Colonic mucosa (tissue), 4 donors: ENCODE measurements around the gene CFAP74. TPM values are rescaled to one million over a fixed set of nuclear protein-coding genes. Genes with fewer than 3 reads are reported as not detected.

ENCODE experiments used
- DNase-seq: peaks from one replicate; pipeline ENCODE4 v3.0.0-alpha.2; 2020
- H3K27ac ChIP-seq: fragments of 200-600 bp; one replicate; pipeline ENCODE4 v1.8.0; 2021
- H3K27me3 ChIP-seq: fragments of 200-600 bp; one replicate; pipeline ENCODE4 v1.8.0; 2021
- H3K36me3 ChIP-seq: fragments of 200-600 bp; one replicate; pipeline ENCODE4 v1.8.0; 2021
- H3K4me1 ChIP-seq: fragments of 200-600 bp; one replicate; pipeline ENCODE4 v1.8.0; 2021; ENCODE audit warnings: mild to moderate bottlenecking
- H3K4me3 ChIP-seq: fragments of 200-600 bp; one replicate; pipeline ENCODE4 v1.8.0; 2021
- H3K9ac ChIP-seq, 2 donors: one replicate each; pipeline ENCODE4 v1.7.0; 2013; ENCODE audit warnings: control low read depth in 2 of 2, low read depth in 2 of 2, low read length in 2 of 2
- H3K9me3 ChIP-seq: fragments of 200-600 bp; one replicate; pipeline ENCODE4 v1.8.0; 2021
- intact Hi-C: fragments of 100-400 bp; cut with DNase I; formaldehyde crosslinking; loops from one replicate; pipeline ENCODE4 v1.14.1; 2022
- total RNA-seq, 2 donors: library from RNA; stranded (reverse); fragmentation: NEBNext Ultra II Directional in 1 of 2; extraction: Animal tissue kit (Norgen Biotek cat#: 25700) in 1 of 2; gene quantifications; one replicate each; pipeline ENCODE4 v1.2.1, GENCODE V29; 2021
- TF ChIP-seq, protein P1 (sequence below): fragments of 200-600 bp; IDR thresholded peaks from one replicate; pipeline ENCODE4 v1.8.0; 2022; ENCODE audit warnings: antibody characterized with exemption, mild to moderate bottlenecking
- donor health status: healthy.
- donor health status: DM: no; HTN: no; CAD: no.
- donor health status: DM: no; HTN: no; CAD: no.

Gene CFAP74
- total RNA-seq, 2 donors from 2014 or later, result 0.10 to 0.16 TPM

DNA sequence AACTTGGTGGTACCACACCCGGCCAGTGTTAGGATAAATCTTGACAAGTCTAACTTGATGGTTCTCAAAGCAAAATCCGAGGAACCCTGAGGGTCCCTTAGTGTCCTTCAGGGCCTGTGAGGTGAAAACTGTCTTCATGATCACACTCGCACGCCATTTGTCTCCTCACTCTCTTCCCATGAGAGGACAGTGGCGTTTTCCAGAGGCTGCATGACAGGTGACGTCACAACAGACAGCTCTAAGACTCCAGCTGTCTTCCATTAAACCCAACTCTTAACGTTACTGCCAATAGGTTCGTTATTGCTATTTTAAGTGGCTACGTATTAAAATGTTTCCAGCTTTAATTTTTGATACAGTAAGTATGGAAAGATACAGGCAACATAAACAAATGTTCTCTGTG lies 13.8 kb downstream of the CFAP74 start:
- Histone ChIP-seq H3K27me3 (no peaks in the 10 kb centered on the region), H3K36me3 (no peaks in the 10 kb centered on the region), H3K9ac (no peak overlapping the region)

GRCh38 chr1:1989102-1989542 lies 14.5 kb downstream of the CFAP74 start:
- Histone ChIP-seq H3K9ac (no peak overlapping the region), H3K27ac (no peak overlapping the region), H3K4me1 (no peaks in the 10 kb centered on the region), H3K36me3 (no peaks in the 10 kb centered on the region), H3K4me3 (no peak overlapping the region), H3K9me3 (no peaks in the 10 kb centered on the region), H3K27me3 (no peaks in the 10 kb centered on the region)
- intact Hi-C loops, result no loop called here
- no peak for DNase-seq
- TF ChIP-seq, protein P1, sequence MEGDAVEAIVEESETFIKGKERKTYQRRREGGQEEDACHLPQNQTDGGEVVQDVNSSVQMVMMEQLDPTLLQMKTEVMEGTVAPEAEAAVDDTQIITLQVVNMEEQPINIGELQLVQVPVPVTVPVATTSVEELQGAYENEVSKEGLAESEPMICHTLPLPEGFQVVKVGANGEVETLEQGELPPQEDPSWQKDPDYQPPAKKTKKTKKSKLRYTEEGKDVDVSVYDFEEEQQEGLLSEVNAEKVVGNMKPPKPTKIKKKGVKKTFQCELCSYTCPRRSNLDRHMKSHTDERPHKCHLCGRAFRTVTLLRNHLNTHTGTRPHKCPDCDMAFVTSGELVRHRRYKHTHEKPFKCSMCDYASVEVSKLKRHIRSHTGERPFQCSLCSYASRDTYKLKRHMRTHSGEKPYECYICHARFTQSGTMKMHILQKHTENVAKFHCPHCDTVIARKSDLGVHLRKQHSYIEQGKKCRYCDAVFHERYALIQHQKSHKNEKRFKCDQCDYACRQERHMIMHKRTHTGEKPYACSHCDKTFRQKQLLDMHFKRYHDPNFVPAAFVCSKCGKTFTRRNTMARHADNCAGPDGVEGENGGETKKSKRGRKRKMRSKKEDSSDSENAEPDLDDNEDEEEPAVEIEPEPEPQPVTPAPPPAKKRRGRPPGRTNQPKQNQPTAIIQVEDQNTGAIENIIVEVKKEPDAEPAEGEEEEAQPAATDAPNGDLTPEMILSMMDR, result no peak

More for the DNA sequence above, 13.8 kb downstream of the CFAP74 start:
- TF ChIP-seq, protein P1, result no peak
- Histone ChIP-seq H3K9me3 (no peaks in the 10 kb centered on the region), H3K27ac (no peak overlapping the region), H3K4me1 (no peaks in the 10 kb centered on the region), H3K4me3 (no peak overlapping the region)
- no peak for DNase-seq
- intact Hi-C loops, result no loop called here

- Histone ChIP-seq H3K4me1 (no peaks in the 10 kb centered on the region), H3K27me3 (no peaks in the 10 kb centered on the region), H3K4me3 (no peak overlapping the region), H3K9ac (no peak overlapping the region), H3K36me3 (no peaks in the 10 kb centered on the region), H3K9me3 (no peaks in the 10 kb centered on the region), H3K27ac (no peak overlapping the region)
- TF ChIP-seq, protein P1, result no peak
- intact Hi-C loops, result no loop called here
- DNase-seq, result no peak
Observed at GRCh38 chr1:1988061-1988945, 15.3 kb downstream of the CFAP74 start.

GRCh38 chr1:1987142-1987510 lies 16.5 kb downstream of the CFAP74 start:
- H3K9me3 ChIP-seq, result no peaks in the 10 kb centered on the region
- DNase-seq, result no peak
- H3K4me1 ChIP-seq, result no peaks in the 10 kb centered on the region
- TF ChIP-seq, protein P1, result no peak
- no peaks in the 10 kb centered on the region for H3K36me3 ChIP-seq
- H3K4me3 ChIP-seq, result no peak overlapping the region
- H3K27me3 ChIP-seq, result no peaks in the 10 kb centered on the region
- no peak overlapping the region for H3K27ac ChIP-seq
- no peak overlapping the region for H3K9ac ChIP-seq
- intact Hi-C loops, result no loop called here

- H3K4me3 ChIP-seq, result no peak overlapping the region
- H3K9ac ChIP-seq, result no peak overlapping the region
- no peaks in the 10 kb centered on the region for H3K36me3 ChIP-seq
- no peaks in the 10 kb centered on the region for H3K27me3 ChIP-seq
- H3K4me1 ChIP-seq, result no peaks in the 10 kb centered on the region
- intact Hi-C loops, result no loop called here
- H3K9me3 ChIP-seq, result no peaks in the 10 kb centered on the region
- DNase-seq, result no peak
- no peak overlapping the region for H3K27ac ChIP-seq
- TF ChIP-seq, protein P1, result no peak
Observed at GRCh38 chr1:1986451-1987141, 17.0 kb downstream of the CFAP74 start.
